ENCODE results near the gene TP53BP2.

DNA sequence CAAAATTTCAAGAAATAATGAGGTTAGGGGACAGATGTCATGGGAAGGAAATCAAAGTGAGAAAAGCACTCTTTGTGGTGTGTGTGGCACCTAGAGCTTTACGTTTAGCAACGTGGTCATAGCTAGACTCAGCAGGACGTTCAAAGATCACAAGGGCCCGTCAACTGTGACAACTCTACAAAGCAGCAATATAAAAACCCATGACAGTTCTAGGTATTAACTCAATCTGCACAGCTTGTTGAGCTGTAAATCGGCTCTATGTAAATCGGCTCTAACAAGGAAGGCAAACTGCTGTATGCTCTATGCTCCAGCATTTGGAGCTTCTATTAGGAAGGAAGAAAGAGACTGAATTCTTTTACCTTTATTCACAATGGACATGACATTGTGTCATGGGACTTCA is 64.8 kb downstream of the TP53BP2 start:
- TF ChIP-seq, protein P1, sequence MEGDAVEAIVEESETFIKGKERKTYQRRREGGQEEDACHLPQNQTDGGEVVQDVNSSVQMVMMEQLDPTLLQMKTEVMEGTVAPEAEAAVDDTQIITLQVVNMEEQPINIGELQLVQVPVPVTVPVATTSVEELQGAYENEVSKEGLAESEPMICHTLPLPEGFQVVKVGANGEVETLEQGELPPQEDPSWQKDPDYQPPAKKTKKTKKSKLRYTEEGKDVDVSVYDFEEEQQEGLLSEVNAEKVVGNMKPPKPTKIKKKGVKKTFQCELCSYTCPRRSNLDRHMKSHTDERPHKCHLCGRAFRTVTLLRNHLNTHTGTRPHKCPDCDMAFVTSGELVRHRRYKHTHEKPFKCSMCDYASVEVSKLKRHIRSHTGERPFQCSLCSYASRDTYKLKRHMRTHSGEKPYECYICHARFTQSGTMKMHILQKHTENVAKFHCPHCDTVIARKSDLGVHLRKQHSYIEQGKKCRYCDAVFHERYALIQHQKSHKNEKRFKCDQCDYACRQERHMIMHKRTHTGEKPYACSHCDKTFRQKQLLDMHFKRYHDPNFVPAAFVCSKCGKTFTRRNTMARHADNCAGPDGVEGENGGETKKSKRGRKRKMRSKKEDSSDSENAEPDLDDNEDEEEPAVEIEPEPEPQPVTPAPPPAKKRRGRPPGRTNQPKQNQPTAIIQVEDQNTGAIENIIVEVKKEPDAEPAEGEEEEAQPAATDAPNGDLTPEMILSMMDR (IDR thresholded peaks at IDR 0.05; ENCODE audit: low read depth, low read length) = no peak
- TF ChIP-seq POLR2A (IDR thresholded peaks at IDR 0.05; ENCODE audit: extremely low read depth, insufficient read length) (no peak), MAX (IDR thresholded peaks at IDR 0.05; ENCODE audit: low read depth, low read length) (no peak)
